NCI-H526 (cell line): ENCODE data around the gene TPPP2.
"Not testable (repeated sequence)": the region's sequence is repeated elsewhere in the genome, so short reads cannot be mapped to it uniquely, and the experiment has no call there.

Source experiments
- DNase-seq, 2 experiments: peaks; one replicate each; lab custom pipeline; 2025; lab: John Stamatoyannopoulos, UW

Gene TPPP2

GRCh38 chr14:21029917-21030316, at the start of gene TPPP2:
TSS of gene TPPP2 (plus strand) at chr14:21030217. CDS start at chr14:21030582, 365 bp downstream.
- DNase-seq: no peak

GRCh38 chr14:20980906-20981305, 49.1 kb upstream of the TPPP2 start:
- no peak for DNase-seq

GRCh38 chr14:20982646-20983369, 47.2 kb upstream of the TPPP2 start:
- no peak for DNase-seq

- not testable (repeated sequence) for DNase-seq
These were observed 44.4 kb upstream of the TPPP2 start for GRCh38 chr14:20985650-20986049.

- no peak for DNase-seq
These were observed 43.2 kb upstream of the TPPP2 start for GRCh38 chr14:20986811-20987210.

GRCh38 chr14:20988717-20989470, 41.1 kb upstream of the TPPP2 start:
- DNase-seq: no peak

GRCh38 chr14:20989471-20989786, 40.6 kb upstream of the TPPP2 start:
- DNase-seq: no peak

- peak; percentile 86 to 94 for DNase-seq
These were observed 40.0 kb upstream of the TPPP2 start, which contains the start of gene METTL17 for GRCh38 chr14:20989787-20990600. TSS of gene METTL17 (plus strand) at chr14:20989980. CDS start at chr14:20990003, 23 bp downstream.

GRCh38 chr14:20996521-20996920, 33.5 kb upstream of the TPPP2 start:
- DNase-seq: no peak

GRCh38 chr14:20997115-20997514, 32.9 kb upstream of the TPPP2 start:
- no peak for DNase-seq

- DNase-seq: no peak
These were observed 32.5 kb upstream of the TPPP2 start for GRCh38 chr14:20997564-20997963.

- no peak for DNase-seq
These were observed 31.9 kb upstream of the TPPP2 start for GRCh38 chr14:20998139-20998538.

- DNase-seq: no peak
These were observed 31.2 kb upstream of the TPPP2 start, which contains the start of gene SLC39A2 for GRCh38 chr14:20998674-20999366. TSS of gene SLC39A2 (plus strand) at chr14:20999293. CDS start at chr14:20999447, 154 bp downstream.

- DNase-seq: no peak
These were observed 30.4 kb upstream of the TPPP2 start for GRCh38 chr14:20999591-20999990.

GRCh38 chr14:21001218-21001617, 28.8 kb upstream of the TPPP2 start:
- DNase-seq: no peak

GRCh38 chr14:21003788-21004346, 26.1 kb upstream of the TPPP2 start:
- DNase-seq: no peak

- not testable (repeated sequence) for DNase-seq
These were observed 20.3 kb upstream of the TPPP2 start for GRCh38 chr14:21009721-21010120.

GRCh38 chr14:21011136-21011535, 18.9 kb upstream of the TPPP2 start:
- DNase-seq: no peak

GRCh38 chr14:21014761-21015190, 15.2 kb upstream of the TPPP2 start:
- DNase-seq: peak; percentile 86 to 92

- DNase-seq: no peak
These were observed 14.7 kb upstream of the TPPP2 start for GRCh38 chr14:21015312-21015711.

GRCh38 chr14:21016413-21017190, 13.4 kb upstream of the TPPP2 start:
- no peak for DNase-seq
